MCF 10A (cell line): ENCODE results near the gene CASTOR2. TPM values are rescaled to one million over a fixed set of nuclear protein-coding genes. Genes with fewer than 3 reads are reported as not detected.

Experiments used
- BruUV-seq: library from RNA; stranded (reverse); fragments of 400-500 nt; replicated peaks from 2 replicates; lab custom pipeline; 2021; lab: Mats Ljungman, UMichigan
- CTCF ChIA-PET: fragments of 300-600 bp; sonication (Branson Sonifier 250); formaldehyde crosslinking; extraction: SDS; loops from one replicate; lab custom pipeline; 2021; ENCODE audit warnings: antibody characterized with exemption, inconsistent platforms; lab: Yijun Ruan, JAX
- POLR2A ChIA-PET: fragments of 300-600, 350-650 bp; sonication (Branson Sonifier 250); formaldehyde crosslinking; extraction: SDS; loops from one replicate; lab custom pipeline; 2020; ENCODE audit warnings: antibody characterized with exemption, inconsistent platforms; lab: Yijun Ruan, JAX
- DNase-seq: peaks from one replicate; pipeline ENCODE4 v3.0.0-alpha.2; 2018; ENCODE audit not compliant: unreplicated experiment
- H3K27ac Mint-ChIP-seq: one replicate; pipeline ENCODE4 v1.8.0; 2022; ENCODE audit warnings: mild to moderate bottlenecking, low read depth, mixed read lengths; ENCODE audit not compliant: unreplicated experiment
- H3K27me3 Mint-ChIP-seq: one replicate; pipeline ENCODE4 v1.8.0; 2022; ENCODE audit warnings: mixed read lengths; ENCODE audit not compliant: insufficient read depth, unreplicated experiment
- H3K36me3 Mint-ChIP-seq: one replicate; pipeline ENCODE4 v1.8.0; 2022; ENCODE audit warnings: mild to moderate bottlenecking, moderate library complexity, mixed read lengths; ENCODE audit not compliant: insufficient read depth, unreplicated experiment
- H3K4me1 Mint-ChIP-seq: one replicate; pipeline ENCODE4 v1.8.0; 2022; ENCODE audit warnings: mixed read lengths; ENCODE audit not compliant: insufficient read depth, unreplicated experiment
- H3K4me3 Mint-ChIP-seq: one replicate; pipeline ENCODE4 v1.8.0; 2022; ENCODE audit warnings: mild to moderate bottlenecking, moderate library complexity, mixed read lengths; ENCODE audit not compliant: unreplicated experiment
- H3K9me3 Mint-ChIP-seq: one replicate; pipeline ENCODE4 v1.8.0; 2022; ENCODE audit warnings: mixed read lengths; ENCODE audit not compliant: unreplicated experiment
- intact Hi-C: fragments of 100-400 bp; cut with micrococcal nuclease; formaldehyde crosslinking; loops from 2 replicates; pipeline ENCODE4 v1.14.1; 2022
- total RNA-seq: library from RNA; stranded (reverse); gene quantifications from 2 replicates; pipeline ENCODE4 v1.2.3, GENCODE V29; 2022
- TF ChIP-seq, protein P1 (sequence below): fragments of 200-600 bp; IDR thresholded peaks from one replicate; pipeline ENCODE4 v1.8.0; 2022; ENCODE audit warnings: antibody characterized with exemption, mild to moderate bottlenecking; ENCODE audit not compliant: unreplicated experiment

The CASTOR2 gene
- total RNA-seq, 1 experiment from 2014 or later, result 2.2 TPM

DNA sequence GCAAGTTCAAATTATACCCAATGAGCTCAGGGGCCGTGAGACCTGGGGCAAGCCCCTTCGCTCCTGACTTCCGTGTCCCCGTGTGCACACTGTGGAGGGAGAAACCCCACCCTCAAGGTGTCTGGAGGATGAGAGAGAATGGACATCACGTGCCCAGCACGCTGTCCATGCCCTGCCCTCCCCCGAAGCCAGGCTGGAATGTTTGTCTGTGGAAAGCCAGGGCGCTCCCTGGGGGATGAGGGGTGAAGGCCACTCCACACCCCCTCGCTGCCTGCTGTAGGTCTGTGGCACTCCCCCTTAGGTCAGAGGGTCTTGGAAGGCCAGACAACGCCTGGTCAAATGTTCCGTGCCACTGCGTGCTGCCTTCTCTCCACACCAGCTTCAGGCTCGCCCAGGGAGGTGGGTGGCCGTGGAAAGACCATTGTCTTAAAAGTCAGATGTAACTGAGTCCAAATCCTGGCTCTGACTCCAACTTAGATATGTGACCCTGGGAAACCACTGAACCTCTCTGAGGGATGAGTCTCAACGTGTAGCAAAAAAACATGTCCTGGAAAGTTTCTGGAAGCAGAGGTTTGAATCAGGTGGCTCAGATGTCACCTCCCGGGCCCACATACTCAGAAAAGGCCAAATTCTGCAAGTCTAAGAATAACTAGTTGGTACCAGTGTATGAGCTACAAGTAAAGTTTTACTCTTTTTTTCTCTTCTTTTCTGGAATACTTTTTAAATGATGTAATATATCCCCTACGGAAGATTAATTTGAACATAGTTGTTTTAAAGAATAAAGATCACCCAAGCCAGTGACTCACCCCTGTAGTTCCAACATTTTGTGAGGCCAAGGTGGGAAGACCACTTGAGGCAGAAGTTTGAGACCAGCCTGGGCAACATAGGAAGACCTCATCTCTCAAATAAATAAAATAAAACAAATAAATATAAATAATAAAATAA is 84.2 kb downstream of the CASTOR2 start:
- DNase-seq, result no peak
- Mint-ChIP-seq H3K36me3 (peaks cover 49% of the 10 kb centered on the region), H3K27me3 (no peaks in the 10 kb centered on the region), H3K9me3 (no peaks in the 10 kb centered on the region), H3K4me3 (no peak overlapping the region), H3K4me1 (no peaks in the 10 kb centered on the region), H3K27ac (no peak overlapping the region)
- CTCF ChIA-PET, result interaction anchor here (0.6 to 0.8 kb wide), 2 partner anchors 52 to 512 kb away, joined by 5 read pairs; no protein-coding TSS in a partner anchor
- intact Hi-C loops, result no loop called here
- TF ChIP-seq, protein P1, sequence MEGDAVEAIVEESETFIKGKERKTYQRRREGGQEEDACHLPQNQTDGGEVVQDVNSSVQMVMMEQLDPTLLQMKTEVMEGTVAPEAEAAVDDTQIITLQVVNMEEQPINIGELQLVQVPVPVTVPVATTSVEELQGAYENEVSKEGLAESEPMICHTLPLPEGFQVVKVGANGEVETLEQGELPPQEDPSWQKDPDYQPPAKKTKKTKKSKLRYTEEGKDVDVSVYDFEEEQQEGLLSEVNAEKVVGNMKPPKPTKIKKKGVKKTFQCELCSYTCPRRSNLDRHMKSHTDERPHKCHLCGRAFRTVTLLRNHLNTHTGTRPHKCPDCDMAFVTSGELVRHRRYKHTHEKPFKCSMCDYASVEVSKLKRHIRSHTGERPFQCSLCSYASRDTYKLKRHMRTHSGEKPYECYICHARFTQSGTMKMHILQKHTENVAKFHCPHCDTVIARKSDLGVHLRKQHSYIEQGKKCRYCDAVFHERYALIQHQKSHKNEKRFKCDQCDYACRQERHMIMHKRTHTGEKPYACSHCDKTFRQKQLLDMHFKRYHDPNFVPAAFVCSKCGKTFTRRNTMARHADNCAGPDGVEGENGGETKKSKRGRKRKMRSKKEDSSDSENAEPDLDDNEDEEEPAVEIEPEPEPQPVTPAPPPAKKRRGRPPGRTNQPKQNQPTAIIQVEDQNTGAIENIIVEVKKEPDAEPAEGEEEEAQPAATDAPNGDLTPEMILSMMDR, result no peak
- no TSS peak for BruUV-seq
- POLR2A ChIA-PET, result no interaction called here

DNA sequence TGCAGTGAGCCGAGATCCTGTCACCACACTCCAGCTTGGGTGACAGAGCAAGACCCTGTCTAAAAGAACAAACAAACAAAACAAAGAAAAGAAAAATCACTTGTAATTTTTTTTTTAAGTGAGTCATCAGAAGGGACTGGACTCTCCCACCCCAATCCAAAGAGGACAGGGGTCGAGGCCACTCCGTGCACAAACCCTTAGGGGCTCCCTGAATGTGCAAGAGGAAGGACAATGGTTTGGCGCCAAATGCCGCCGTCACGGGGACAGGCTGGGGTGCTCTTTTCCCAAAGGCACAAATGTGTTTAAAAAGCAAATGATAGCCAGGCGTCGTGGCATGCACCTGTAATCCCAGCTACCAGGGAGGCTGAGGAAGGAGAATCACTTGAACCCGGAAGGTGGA is 85.3 kb downstream of the CASTOR2 start:
- H3K27ac Mint-ChIP-seq, result peak overlapping the region; percentile 16
- BruUV-seq, result no TSS peak
- H3K9me3 Mint-ChIP-seq, result no peaks in the 10 kb centered on the region
- H3K4me1 Mint-ChIP-seq, result no peaks in the 10 kb centered on the region
- H3K27me3 Mint-ChIP-seq, result no peaks in the 10 kb centered on the region
- POLR2A ChIA-PET, result interaction anchor here (0.6 to 1.0 kb wide), 2 partner anchors 22 to 24 kb away, joined by 3 read pairs; partner anchors contain the start of gene RCC1L
- H3K4me3 Mint-ChIP-seq, result no peak overlapping the region
- intact Hi-C loops, result no loop called here
- TF ChIP-seq, protein P1, result no peak
- CTCF ChIA-PET, result interaction anchor here (0.8 kb wide), 1 partner anchor 53 kb away, joined by 5 read pairs; no protein-coding TSS in a partner anchor
- DNase-seq, result no peak
- H3K36me3 Mint-ChIP-seq, result peaks cover 47% of the 10 kb centered on the region

DNA sequence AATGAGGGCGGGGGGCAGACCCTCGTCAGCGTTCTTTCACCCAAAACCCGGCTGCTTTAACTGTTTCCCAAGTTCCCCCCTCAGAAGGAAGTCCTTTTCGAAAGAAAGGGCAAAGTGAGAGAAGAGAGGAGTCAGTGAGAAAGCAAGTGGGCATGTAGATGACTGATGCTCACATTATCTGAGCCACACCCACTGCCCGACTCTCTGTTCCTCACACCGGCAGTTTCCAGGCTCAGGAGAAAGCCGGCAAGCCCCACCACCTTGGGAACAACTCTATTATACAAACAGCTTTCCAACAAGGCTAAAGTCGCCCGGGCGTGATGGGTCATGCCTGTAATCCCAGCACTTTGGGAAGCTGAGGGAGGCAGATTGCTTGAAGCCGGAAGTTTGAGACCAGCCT is 86.0 kb downstream of the CASTOR2 start:
- POLR2A ChIA-PET, result interaction anchor here (1.0 kb wide), 1 partner anchor 23 kb away, joined by 3 read pairs; the partner anchor contains the start of gene RCC1L
- BruUV-seq, result no TSS peak
- no peak overlapping the region for H3K27ac Mint-ChIP-seq
- intact Hi-C loops, result no loop called here
- H3K9me3 Mint-ChIP-seq, result no peaks in the 10 kb centered on the region
- no peak for DNase-seq
- no peak overlapping the region for H3K4me3 Mint-ChIP-seq
- TF ChIP-seq, protein P1, result no peak
- H3K27me3 Mint-ChIP-seq, result no peaks in the 10 kb centered on the region
- CTCF ChIA-PET, result interaction anchor here (1.0 kb wide), 1 partner anchor 18 kb away, joined by 6 read pairs; no protein-coding TSS in a partner anchor
- peaks cover 54% of the 10 kb centered on the region for H3K36me3 Mint-ChIP-seq
- no peaks in the 10 kb centered on the region for H3K4me1 Mint-ChIP-seq

DNA sequence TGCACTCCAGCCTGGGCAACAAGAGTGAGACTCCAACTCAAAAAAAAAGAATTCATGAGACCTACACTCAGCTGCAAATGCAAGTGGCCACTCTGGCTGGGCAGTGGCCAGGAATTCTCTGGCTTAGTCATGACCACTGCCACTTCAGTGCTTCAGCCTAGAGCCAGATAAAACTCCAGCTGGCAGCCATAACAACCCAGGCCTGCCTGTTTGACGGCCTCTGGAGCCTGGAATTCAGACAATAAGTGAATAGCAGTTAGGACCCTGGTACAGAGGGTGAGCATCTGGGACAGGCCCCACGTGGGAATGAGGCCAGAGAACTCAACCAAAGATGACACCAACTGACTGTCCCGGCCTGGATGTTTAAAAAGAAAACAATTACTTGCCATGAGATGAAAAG is 90.2 kb downstream of the CASTOR2 start:
- POLR2A ChIA-PET, result no interaction called here
- Mint-ChIP-seq H3K9me3 (no peaks in the 10 kb centered on the region), H3K36me3 (peaks cover 84% of the 10 kb centered on the region)

More for the DNA sequence above, 90.2 kb downstream of the CASTOR2 start:
- Mint-ChIP-seq H3K4me3 (no peak overlapping the region), H3K4me1 (no peaks in the 10 kb centered on the region), H3K27ac (no peak overlapping the region), H3K27me3 (no peaks in the 10 kb centered on the region)
- TF ChIP-seq, protein P1, result no peak
- CTCF ChIA-PET, result interaction anchor here (1.5 kb wide), 1 partner anchor 9 kb away, joined by 3 read pairs; no protein-coding TSS in a partner anchor
- BruUV-seq, result no TSS peak
- intact Hi-C loops, result no loop called here
- DNase-seq, result no peak
